ENCODE results near the gene MSI2.

Gene MSI2

GRCh38 chr17:57551321-57552079, 295.2 kb downstream of the MSI2 start:
- no peak for DNase-seq

GRCh38 chr17:57552114-57552624, 295.8 kb downstream of the MSI2 start:
- DNase-seq = peak in 34 of 56 donors; percentile 19 to 64 (median 42)

- no peak for DNase-seq
Measured at GRCh38 chr17:57553526-57553925, 297.2 kb downstream of the MSI2 start.

- peak in 1 of 56 donors; percentile 33 for DNase-seq
Measured at GRCh38 chr17:57553991-57554825, 297.9 kb downstream of the MSI2 start.

- DNase-seq = peak in 33 of 56 donors; percentile 16 to 84 (median 43)
Measured at GRCh38 chr17:57554826-57555635, 298.7 kb downstream of the MSI2 start.

- no peak for DNase-seq
Measured at GRCh38 chr17:57555636-57556175, 299.4 kb downstream of the MSI2 start.

- DNase-seq = no peak
Measured at GRCh38 chr17:57556320-57556719, 300.0 kb downstream of the MSI2 start.

GRCh38 chr17:57556977-57557376, 300.7 kb downstream of the MSI2 start:
- DNase-seq = no peak

GRCh38 chr17:57557416-57557815, 301.1 kb downstream of the MSI2 start:
- no peak for DNase-seq

GRCh38 chr17:57557834-57558681, 301.7 kb downstream of the MSI2 start:
- DNase-seq = no peak

- no peak for DNase-seq
Measured at GRCh38 chr17:57559226-57559625, 302.9 kb downstream of the MSI2 start.

- DNase-seq = no peak
Measured at GRCh38 chr17:57559634-57560318, 303.5 kb downstream of the MSI2 start.

- no peak for DNase-seq
Measured at GRCh38 chr17:57560319-57560705, 304.0 kb downstream of the MSI2 start.

- DNase-seq = no peak
Measured at GRCh38 chr17:57561072-57561861, 304.9 kb downstream of the MSI2 start.

- peak in 26 of 56 donors; percentile 14 to 80 (median 43) for DNase-seq
Measured at GRCh38 chr17:57562184-57562698, 305.9 kb downstream of the MSI2 start.

GRCh38 chr17:57563958-57564357, 307.6 kb downstream of the MSI2 start:
- DNase-seq = peak in 14 of 56 donors; percentile 14 to 59 (median 30)

- DNase-seq = no peak
Measured at GRCh38 chr17:57565176-57565575, 308.9 kb downstream of the MSI2 start.

- no peak for DNase-seq
Measured at GRCh38 chr17:57566721-57567120, 310.4 kb downstream of the MSI2 start.

Data from amygdala (tissue), 56 donors.